Neural progenitor cell (in vitro differentiated cells): Measurements from ENCODE around the gene DCHS1. TPM values are rescaled to one million over a fixed set of nuclear protein-coding genes. Genes with fewer than 3 reads are reported as not detected.
A peak's percentile ranks its signal among the peaks of the same experiment; 100 is the strongest.

Experiments
- DNase-seq: peaks from one replicate; pipeline ENCODE4 v3.0.0-alpha.2; 2016; ENCODE audit warnings: low spot score
- H2AFZ ChIP-seq: fragments of 200-600 bp; sonication (generic); replicated peaks from 2 replicates; pipeline ENCODE4 v1.6.1; 2016; ENCODE audit warnings: antibody characterized with exemption
- H3F3A ChIP-seq: fragments of 200-600 bp; sonication (generic); 2 replicates; pipeline ENCODE4 v1.6.1; 2016; ENCODE audit warnings: antibody characterized with exemption, low read depth
- H3K27ac ChIP-seq: fragments of 200-600 bp; sonication (generic); 2 replicates; pipeline ENCODE4 v1.5.1; 2016; ENCODE audit warnings: mild to moderate bottlenecking
- H3K27me3 ChIP-seq: fragments of 200-600 bp; sonication (generic); 2 replicates; pipeline ENCODE4 v1.6.1; 2016; ENCODE audit warnings: mild to moderate bottlenecking, moderate library complexity
- H3K36me3 ChIP-seq: fragments of 200-600 bp; sonication (generic); 2 replicates; pipeline ENCODE4 v1.5.1; 2016
- H3K4me1 ChIP-seq: fragments of 200-600 bp; sonication (generic); 2 replicates; pipeline ENCODE4 v1.6.1; 2016; ENCODE audit warnings: mixed run types
- H3K4me2 ChIP-seq: fragments of 200-600 bp; sonication (generic); 2 replicates; pipeline ENCODE4 v1.6.1; 2016
- H3K4me3 ChIP-seq: fragments of 200-600 bp; sonication (generic); 2 replicates; pipeline ENCODE4 v1.5.1; 2016
- H3K79me2 ChIP-seq: fragments of 200-600 bp; sonication (generic); 2 replicates; pipeline ENCODE4 v1.6.1; 2016; ENCODE audit warnings: low read depth
- H3K9ac ChIP-seq: fragments of 200-600 bp; sonication (generic); 2 replicates; pipeline ENCODE4 v1.6.1; 2016
- H3K9me3 ChIP-seq: fragments of 200-600 bp; sonication (generic); 2 replicates; pipeline ENCODE4 v1.5.1; 2016; ENCODE audit warnings: low read depth
- H4K20me1 ChIP-seq: fragments of 200-600 bp; sonication (generic); 2 replicates; pipeline ENCODE4 v1.6.1; 2016; ENCODE audit warnings: low read depth
- H3K27ac Mint-ChIP-seq: 3 replicates; pipeline ENCODE4 v1.8.0; 2021; ENCODE audit warnings: mixed read lengths
- H3K27me3 Mint-ChIP-seq: 2 replicates; pipeline ENCODE4 v1.8.0; 2022; ENCODE audit warnings: low read depth, mild to moderate bottlenecking, inconsistent platforms, moderate library complexity, mixed read lengths; ENCODE audit not compliant: insufficient read depth
- H3K36me3 Mint-ChIP-seq: 3 replicates; pipeline ENCODE4 v1.8.0; 2021; ENCODE audit warnings: mixed read lengths
- H3K4me1 Mint-ChIP-seq: 3 replicates; pipeline ENCODE4 v1.8.0; 2021; ENCODE audit warnings: mixed read lengths
- H3K4me3 Mint-ChIP-seq: 3 replicates; pipeline ENCODE4 v1.8.0; 2021; ENCODE audit warnings: mild to moderate bottlenecking, moderate library complexity, mixed read lengths
- H3K9me3 Mint-ChIP-seq: 3 replicates; pipeline ENCODE4 v1.8.0; 2020; ENCODE audit warnings: mixed read lengths
- EZH2 ChIP-seq: fragments of 200-600 bp; sonication (generic); IDR thresholded peaks from 2 replicates; pipeline ENCODE4 v1.6.1; 2017; ENCODE audit warnings: antibody characterized with exemption, mild to moderate bottlenecking, moderate library complexity
- EZH2phosphoT487 ChIP-seq: fragments of 200-600 bp; sonication (generic); IDR thresholded peaks from 2 replicates; pipeline ENCODE4 v1.6.1; 2017; ENCODE audit warnings: antibody characterized with exemption
- total RNA-seq: library from RNA; depleted of rRNA; stranded (reverse); fragments of >200 nt; gene quantifications from 2 replicates; pipeline ENCODE4 v1.2.3, GENCODE V29; 2015; ENCODE audit warnings: low replicate concordance
- TF ChIP-seq, protein P1 (sequence below): fragments of 200-600 bp; sonication (generic); IDR thresholded peaks from 2 replicates; pipeline ENCODE4 v1.5.1; 2017; ENCODE audit warnings: antibody characterized with exemption, mild to moderate bottlenecking

DCHS1 gene
- total RNA-seq, 1 donor from 2014 or later: 4.5 TPM

DNA sequence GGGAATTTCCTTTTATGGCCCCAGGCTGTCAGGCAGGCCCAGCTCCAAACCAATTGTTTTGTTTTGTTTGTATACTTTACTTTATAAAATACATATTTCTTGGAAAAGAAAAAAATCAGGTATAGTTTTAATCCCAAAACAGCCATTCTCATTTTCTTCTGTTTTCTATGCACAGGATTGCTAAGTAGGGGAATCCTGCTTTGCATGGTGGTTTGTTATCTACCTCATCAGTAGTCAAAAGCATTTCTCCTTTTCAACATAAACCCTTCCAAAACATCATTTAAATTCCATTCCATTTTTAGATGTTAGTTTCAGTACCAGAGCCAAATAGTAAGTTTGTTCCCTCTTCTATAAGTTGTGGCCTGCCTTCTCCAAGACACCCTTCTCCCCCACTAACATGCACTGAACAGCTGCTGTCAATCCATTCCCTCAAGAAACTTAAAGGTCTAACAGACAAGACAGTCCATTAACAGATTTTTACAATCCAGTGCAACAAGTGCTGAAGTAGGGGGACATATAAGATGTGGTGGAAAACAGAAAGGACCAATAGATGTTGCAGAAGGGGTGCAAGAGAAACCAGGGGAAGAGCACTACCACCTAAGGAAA lies 48.3 kb downstream of the DCHS1 start:
- peaks cover 9% of the 10 kb centered on the region for H3K27me3 Mint-ChIP-seq
- Histone ChIP-seq H3K27ac (peak overlapping the region; percentile 65), H3F3A (peaks cover 39% of the 10 kb centered on the region), H3K4me1 (peaks cover 22% of the 10 kb centered on the region), H3K79me2 (peaks cover 72% of the 10 kb centered on the region), H3K27me3 (no peaks in the 10 kb centered on the region), H2AFZ (no peak overlapping the region), H3K9me3 (no peaks in the 10 kb centered on the region), H3K9ac (peak overlapping the region; percentile 10), H3K4me2 (peak overlapping the region; percentile 35), H4K20me1 (peaks cover 7% of the 10 kb centered on the region), H3K4me3 (no peak overlapping the region), H3K36me3 (peaks cover 4% of the 10 kb centered on the region)
- H3K4me1 Mint-ChIP-seq: peaks cover 30% of the 10 kb centered on the region
- H3K4me3 Mint-ChIP-seq: peak overlapping the region; percentile 72
- H3K27ac Mint-ChIP-seq: peak overlapping the region; percentile 99
- no peak for DNase-seq
- TF ChIP-seq, protein P1, sequence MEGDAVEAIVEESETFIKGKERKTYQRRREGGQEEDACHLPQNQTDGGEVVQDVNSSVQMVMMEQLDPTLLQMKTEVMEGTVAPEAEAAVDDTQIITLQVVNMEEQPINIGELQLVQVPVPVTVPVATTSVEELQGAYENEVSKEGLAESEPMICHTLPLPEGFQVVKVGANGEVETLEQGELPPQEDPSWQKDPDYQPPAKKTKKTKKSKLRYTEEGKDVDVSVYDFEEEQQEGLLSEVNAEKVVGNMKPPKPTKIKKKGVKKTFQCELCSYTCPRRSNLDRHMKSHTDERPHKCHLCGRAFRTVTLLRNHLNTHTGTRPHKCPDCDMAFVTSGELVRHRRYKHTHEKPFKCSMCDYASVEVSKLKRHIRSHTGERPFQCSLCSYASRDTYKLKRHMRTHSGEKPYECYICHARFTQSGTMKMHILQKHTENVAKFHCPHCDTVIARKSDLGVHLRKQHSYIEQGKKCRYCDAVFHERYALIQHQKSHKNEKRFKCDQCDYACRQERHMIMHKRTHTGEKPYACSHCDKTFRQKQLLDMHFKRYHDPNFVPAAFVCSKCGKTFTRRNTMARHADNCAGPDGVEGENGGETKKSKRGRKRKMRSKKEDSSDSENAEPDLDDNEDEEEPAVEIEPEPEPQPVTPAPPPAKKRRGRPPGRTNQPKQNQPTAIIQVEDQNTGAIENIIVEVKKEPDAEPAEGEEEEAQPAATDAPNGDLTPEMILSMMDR: no peak
- TF ChIP-seq EZH2phosphoT487: no peak
- TF ChIP-seq EZH2: no peak
- peaks cover 28% of the 10 kb centered on the region for H3K36me3 Mint-ChIP-seq
- H3K9me3 Mint-ChIP-seq: no peaks in the 10 kb centered on the region

- Mint-ChIP-seq H3K27ac (peak overlapping the region; percentile 99), H3K9me3 (no peaks in the 10 kb centered on the region), H3K4me3 (peak overlapping the region; percentile 72), H3K4me1 (peaks cover 30% of the 10 kb centered on the region), H3K27me3 (peaks cover 9% of the 10 kb centered on the region), H3K36me3 (peaks cover 28% of the 10 kb centered on the region)
- DNase-seq: peak; percentile 95
- Histone ChIP-seq H3K4me1 (peaks cover 23% of the 10 kb centered on the region), H4K20me1 (peaks cover 7% of the 10 kb centered on the region), H3K79me2 (peaks cover 76% of the 10 kb centered on the region), H3K4me3 (peak overlapping the region; percentile 13), H3K27ac (peak overlapping the region; percentile 87), H3F3A (peaks cover 37% of the 10 kb centered on the region), H3K9me3 (no peaks in the 10 kb centered on the region), H3K4me2 (peak overlapping the region; percentile 59), H3K27me3 (no peaks in the 10 kb centered on the region), H2AFZ (no peak overlapping the region), H3K36me3 (peaks cover 4% of the 10 kb centered on the region), H3K9ac (no peak overlapping the region)
- TF ChIP-seq EZH2phosphoT487 (no peak), EZH2 (no peak)
- TF ChIP-seq, protein P1: no peak
Measured at GRCh38 chr11:6606471-6607189, 49.0 kb downstream of the DCHS1 start.

DNA sequence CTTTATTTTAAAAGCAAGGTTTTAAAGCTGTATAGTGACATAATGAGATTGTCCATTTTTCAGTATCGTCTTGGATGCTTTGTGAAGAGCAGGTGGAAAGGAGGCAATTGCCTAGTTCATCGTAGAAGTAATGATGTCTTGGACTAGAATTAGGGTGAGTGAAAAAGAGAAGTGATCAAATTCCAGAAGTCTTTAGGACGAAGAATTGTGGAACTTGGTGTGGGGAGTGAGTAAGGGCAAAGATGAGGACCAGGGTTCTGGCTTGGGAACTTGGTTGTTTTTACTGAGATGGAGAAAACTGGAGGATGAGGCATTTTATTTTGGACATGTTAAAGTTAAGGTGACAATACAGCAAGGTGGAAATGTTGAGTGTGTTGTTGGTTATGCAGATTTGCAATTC lies 50.8 kb downstream of the DCHS1 start:
- H3K4me3 ChIP-seq: peak overlapping the region; percentile 85
- no peak overlapping the region for H2AFZ ChIP-seq
- no peak for DNase-seq
- H3K4me2 ChIP-seq: peak overlapping the region; percentile 99
- H3K9ac ChIP-seq: peak overlapping the region; percentile 89
- no peaks in the 10 kb centered on the region for H4K20me1 ChIP-seq
- peaks cover 64% of the 10 kb centered on the region for H3K79me2 ChIP-seq
- Mint-ChIP-seq H3K4me1 (peaks cover 21% of the 10 kb centered on the region), H3K4me3 (no peak overlapping the region), H3K9me3 (no peaks in the 10 kb centered on the region), H3K27ac (no peak overlapping the region), H3K36me3 (peaks cover 20% of the 10 kb centered on the region), H3K27me3 (peaks cover 5% of the 10 kb centered on the region)
- TF ChIP-seq, protein P1: no peak
- TF ChIP-seq EZH2phosphoT487 (no peak), EZH2 (no peak)
- peaks cover 37% of the 10 kb centered on the region for H3F3A ChIP-seq
- peak overlapping the region; percentile 90 for H3K27ac ChIP-seq
- no peaks in the 10 kb centered on the region for H3K9me3 ChIP-seq
- no peaks in the 10 kb centered on the region for H3K27me3 ChIP-seq
- H3K4me1 ChIP-seq: peaks cover 23% of the 10 kb centered on the region
- peaks cover 4% of the 10 kb centered on the region for H3K36me3 ChIP-seq
